NK-92 treated with Interleukin-12 subunit alpha and Interleukin-12 subunit beta, amount 100 ng/mL, for 24 hours (cell line): ENCODE results near the gene PALMD.

Experiments used
- DNase-seq: peaks from one replicate; lab custom pipeline; 2025; lab: John Stamatoyannopoulos, UW

PALMD gene

DNA sequence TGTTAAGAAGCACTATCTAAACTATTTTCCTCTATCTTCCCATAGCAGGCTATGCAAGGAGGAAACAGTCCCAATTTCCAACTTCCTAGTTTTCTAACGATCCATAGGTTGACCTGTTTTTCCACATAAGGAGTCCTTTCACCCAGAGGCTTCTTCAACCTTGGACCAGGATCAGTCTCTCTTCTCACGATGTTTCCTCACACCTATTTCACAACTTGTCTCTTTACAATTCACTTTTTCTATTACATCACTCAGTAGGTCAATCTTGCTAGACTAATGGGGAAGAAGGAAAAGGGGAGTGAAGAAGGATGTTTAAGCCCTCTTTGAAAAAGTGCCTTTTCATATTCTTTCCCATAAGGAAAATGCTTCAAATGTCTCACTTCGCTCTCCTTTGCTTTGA is 15.9 kb downstream of the PALMD start:
- no peak for DNase-seq

DNA sequence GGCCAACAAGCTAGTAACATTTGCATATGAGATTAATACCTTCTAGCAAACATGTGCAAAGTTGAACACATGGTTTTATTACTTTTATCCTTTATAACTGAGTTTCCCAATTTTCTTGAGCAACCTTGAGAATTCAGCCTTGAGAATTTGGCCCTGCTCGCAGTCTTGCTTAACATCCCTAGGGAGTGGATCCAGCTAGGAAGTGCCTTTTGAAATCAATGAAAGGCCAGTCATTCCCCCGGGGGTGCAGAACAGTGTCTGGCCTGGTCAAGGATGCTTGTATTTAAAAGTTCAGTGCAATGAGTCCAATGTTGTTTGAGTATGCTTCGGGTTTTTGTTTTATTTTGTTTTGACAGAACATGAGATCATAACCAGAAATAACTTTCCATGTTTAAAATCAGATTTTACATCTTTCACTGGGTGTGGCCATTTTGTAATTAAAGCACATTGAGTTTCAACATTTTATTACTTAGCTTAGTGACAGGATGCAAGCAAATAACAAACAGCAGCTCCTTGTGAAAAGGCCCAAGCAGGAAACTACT is 16.7 kb downstream of the PALMD start:
- no peak for DNase-seq

DNA sequence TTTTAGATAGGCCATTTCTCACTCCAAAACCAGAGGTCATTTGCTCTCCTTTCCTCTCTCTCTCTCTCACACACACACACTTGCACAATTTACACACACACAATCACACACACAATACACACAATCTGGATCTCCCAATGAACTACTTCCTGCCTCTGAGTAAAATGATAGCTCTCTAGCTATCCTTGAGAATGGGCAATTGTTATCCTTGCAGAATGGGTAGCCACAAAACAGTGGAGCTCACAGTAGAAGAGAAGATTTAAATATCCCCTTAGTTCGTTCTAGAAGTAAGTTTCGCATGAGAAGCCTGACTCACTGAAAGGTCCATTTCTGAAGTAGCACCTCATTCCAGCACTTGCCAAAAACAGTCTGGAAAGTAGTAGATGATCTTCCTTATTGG is 17.6 kb downstream of the PALMD start:
- no peak for DNase-seq

DNA sequence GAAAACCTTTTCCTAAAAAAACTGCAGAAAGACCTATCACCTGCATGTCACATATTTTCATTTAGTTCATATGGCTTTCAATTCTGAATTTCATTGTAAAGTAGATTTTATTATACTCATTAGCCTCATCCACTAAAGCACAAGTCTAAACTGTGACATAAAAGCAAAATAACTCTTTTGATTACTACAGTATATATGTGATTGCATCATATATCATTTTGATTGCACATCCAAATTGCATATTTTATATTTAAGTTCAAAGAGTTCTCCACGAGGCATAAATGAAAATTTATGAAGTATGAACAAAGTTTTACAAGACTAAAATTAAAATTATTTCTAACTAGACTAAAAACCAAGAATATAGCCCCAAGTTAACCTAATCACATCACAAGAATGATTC is 19.3 kb downstream of the PALMD start:
- no peak for DNase-seq

DNA sequence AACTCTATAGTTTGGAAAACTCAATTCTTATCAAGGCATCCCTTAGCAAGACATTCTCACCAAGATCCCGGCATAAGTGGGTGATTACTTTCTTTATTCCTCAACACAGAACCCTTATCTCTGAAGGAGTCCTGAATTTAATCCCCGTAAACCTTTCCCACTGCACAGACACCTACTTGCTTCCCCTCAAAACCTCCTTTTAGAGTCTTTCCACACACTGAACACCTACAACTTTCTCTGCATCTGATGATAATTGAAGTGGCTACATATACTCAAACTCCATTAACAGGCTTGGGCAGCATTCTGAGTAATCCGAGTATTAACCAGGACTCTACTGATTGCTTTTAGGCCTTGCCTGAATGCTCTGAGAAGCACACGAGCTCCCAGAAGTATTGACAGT is 23.5 kb downstream of the PALMD start:
- no peak for DNase-seq

DNA sequence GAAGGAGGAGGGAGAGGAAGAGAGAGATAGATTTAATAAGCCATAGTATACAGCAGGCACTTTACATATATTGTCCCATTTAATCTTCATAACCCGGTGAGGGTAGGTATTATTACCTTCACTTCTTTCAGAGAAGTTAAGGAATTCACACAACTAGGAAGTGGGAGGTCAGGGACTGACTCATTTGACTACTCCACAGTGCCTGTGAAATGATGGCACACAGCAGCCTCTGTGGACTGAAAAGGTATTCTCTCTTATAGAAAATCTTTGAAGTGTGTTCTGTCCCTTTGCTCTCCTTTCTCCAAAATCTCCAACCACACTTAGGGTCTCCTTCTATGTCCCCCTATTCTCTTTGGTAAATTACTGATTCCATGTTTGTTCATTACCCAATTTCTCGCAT is 23.9 kb downstream of the PALMD start:
- DNase-seq = no peak

DNA sequence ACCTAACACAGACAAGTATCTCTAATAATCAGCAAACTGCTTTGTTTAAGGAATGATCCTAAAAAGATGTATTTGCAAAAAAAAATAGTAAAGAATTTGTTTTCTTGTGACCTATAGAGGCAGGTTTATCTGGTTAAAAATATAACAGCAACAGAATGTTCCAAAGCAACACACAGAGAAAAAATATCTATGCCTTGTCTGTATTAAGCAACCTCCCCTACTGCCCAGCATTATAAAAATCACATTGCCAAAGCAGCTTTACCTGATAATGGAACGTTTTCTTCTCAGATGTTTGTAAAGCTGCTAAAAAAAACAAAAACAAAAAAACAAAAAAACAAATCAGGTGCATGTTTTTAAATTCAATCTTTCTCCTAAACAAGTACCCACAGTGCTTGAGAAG is 24.7 kb downstream of the PALMD start:
- no peak for DNase-seq

DNA sequence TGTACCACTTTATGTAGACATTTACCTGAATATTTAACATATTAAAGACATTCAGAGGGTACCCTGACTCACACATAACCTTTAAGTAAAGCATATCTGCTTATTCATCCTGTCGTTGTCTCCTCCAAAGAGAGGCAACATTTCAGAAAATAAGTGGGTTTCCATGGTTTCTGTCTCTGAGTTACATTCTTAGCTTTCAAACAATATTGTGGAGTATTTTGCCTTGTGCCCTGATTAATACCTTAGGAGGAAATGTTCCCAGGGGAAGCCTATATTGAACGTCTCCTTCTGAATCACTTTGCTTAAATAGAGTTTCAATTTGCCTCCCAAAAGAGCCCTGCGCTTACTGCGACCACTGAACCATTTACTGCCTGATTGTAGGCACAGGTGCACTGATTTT is 26.1 kb downstream of the PALMD start:
- no peak for DNase-seq

DNA sequence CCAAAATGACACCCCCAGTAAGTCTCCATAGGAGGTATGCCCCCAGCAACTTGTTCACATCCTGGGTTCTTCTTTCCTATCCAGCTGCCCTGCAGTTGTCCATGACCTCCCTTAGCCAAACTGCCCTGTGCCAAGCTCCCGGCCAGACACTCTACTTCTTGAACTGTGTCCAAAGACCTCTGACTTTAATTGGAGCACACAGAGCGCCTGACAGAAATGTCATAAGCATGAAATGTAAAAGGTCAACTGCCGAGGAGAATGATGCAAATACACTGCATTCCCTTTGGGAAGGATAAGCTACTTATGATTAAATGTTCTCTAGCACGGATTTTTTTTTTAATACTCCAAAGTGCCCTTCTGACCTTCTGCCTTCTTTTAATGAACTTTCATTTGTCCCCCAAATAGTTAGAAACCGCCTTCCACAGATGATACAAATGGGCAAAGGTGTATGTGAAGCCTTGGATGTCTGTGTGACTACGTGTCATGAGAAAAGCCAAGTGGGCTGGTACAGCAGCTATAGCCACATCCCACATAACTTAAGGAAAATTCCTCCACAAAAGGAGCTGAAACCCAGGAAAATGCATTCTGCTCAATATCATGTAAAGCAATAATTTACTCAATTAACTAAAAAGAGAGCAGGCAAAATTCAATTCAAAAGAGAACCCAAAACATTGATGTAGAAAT is 26.8 kb downstream of the PALMD start:
- no peak for DNase-seq

DNA sequence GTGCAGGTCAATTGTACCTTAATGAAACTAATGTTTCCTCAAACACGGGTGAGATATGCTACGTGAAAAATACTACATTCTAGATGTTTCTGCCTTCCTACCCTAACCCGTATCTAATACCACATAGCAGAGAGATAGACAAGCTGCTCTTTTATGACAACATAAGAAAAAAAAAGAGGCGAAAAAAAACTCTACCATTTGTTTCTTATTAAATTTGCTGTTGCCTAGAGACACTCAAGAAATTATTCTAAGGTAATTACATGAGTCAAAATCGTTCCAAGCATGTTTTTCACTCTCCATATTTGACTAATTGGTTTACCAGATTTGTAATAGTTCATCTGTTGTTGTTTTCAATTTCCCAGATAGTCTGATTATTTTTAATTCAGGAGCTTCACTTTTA is 27.4 kb downstream of the PALMD start:
- no peak for DNase-seq

DNA sequence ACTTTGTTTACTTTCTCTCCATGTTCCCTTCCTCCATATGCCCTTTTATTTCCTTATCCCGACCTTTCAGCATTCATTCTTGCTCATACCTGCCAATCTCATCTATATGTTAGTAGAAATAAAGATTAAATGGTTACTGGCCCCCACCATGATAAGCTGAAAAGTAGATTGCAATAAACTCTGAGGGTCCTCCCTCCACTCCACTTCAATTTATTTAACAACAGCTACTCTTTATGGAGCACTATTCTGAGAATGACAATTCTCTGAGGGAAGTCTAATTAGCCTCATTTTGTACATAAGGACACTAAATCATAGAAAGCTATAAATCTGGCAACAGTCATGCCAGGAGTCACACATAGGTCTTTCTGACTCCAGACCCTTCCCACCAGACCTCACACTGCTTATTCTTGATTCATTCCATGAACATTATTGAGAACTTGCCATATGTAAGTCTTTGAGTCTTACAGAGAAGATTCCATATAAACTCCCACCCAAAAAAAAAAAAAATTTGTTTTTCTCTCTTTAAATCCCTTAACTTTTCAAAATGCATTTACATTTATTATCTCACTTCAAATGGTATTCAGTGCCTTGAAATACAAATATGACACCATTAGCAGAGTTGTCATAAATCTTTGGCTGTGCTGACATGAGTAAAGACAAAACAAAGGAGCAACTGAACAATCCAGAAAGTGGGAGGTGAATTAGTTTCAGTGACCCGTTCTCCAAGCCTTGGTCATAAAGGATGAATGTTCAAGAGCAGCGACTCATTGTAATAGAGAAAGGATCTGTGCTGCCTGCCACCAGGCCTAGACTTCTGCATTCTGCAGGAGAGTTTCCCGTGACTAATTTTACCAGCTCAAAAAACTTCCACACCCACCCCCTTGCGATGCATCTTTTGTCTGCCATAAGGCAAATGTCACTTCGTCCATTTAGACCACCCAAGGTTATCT is 28.5 kb downstream of the PALMD start:
- no peak for DNase-seq

DNA sequence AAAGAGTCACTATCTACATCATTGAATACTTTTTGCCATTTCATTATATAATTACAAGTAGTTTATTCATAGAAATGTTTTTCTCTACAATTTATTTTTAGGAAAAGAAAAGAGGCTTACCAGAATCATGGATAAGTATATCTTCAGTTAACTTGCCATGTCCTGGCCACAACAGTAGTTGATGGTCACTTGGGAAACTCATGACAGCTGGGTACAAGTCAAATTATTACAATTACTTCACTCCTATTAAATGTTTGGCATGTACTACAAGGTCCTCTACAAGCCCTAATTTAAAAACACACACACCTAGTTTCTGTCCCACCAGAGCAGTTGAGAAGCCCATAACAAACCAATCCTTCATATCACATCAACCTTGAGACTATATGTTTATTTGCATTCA is 29.4 kb downstream of the PALMD start:
- no peak for DNase-seq

DNA sequence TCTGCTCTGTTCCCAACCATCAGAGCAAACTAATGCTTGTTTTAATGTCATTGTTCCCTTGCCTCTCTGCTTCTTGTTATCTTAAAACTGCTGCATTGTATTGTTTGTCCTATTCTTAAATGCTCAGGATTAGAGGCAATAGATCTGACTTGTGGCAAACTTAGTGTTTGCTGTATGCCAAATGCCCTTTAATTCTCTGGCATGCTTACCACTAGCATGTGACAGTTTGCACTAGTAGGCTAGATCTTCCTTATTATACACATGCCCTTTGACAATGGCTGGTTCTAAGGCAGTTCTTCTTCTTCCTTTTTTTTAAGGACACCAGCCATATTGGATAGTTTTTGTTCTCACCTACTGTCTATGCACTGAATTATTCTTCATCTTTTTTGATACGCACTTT is 30.1 kb downstream of the PALMD start:
- DNase-seq = no peak

DNA sequence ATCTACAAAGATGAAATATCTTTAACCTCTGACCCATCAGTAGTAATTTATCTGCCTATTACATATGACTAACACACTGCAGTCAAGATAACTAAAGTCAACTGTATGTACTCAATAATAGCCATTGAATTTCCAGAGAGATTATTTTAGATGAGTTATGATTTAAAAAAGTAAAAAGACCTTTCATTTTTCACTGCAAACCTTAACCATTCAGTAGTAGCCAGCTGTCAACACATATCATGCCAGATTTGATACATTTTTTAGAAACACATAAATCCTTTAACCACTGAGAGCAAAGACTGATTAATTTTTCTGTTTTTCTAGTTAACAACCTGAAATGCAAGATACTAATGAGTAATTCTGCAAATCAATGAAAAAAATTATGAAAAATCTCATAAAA is 31.0 kb downstream of the PALMD start:
- DNase-seq = no peak

DNA sequence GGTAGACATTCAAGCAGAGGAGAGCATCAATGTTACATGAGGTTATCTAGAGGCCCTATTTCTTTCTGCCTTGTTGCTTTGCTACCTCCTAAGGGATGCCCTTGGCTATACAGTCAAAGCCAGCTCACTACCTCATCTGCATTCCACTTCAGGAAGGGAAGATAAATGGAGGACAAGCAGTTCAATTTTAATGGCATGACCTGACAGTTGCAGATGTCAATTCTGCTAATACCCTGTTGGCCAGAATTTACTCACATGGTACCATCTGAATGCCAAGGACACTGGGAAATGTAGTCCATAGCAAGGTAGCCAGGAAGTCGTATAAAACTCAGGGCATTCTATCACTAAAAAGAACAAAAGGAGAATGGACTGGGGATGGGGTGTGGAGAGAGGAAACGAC is 31.5 kb downstream of the PALMD start:
- DNase-seq = no peak

DNA sequence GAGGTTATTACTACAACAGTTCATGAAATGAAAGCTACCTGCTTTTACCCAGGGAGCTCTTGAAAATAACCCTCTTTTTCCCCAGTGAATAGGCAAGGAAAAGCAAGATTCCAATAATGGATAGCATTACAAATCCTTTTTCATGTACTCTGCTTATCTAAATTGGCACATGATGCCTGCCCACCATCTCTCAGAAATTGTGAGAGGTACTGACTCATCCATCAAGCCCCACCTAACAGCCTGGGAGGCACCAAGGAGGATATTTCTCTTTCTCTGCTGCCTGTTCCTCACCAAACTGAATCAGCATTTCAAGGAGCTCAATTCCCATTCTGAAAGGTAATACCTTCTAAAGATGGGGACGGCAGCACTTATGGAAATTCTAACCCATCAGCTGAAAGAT is 34.4 kb downstream of the PALMD start:
- DNase-seq = no peak

DNA sequence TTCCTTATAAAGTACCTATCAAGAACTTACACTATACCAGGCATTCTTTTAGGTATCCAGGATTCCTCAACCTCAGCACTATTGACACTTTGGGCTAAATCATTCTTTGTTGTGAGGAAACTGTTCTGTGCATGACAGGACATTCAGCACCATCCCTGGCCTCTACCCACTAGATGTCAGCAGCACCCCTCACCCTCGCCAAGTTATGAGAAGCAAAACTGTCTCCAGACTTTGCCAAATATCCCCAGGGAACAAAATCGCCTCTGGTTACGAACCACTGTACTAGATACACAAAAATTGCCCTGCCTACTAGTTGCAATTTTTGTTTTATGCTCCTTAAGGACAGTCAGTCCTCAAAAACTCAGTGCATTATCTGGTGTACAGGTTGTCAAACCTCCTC is 35.7 kb downstream of the PALMD start:
- no peak for DNase-seq

DNA sequence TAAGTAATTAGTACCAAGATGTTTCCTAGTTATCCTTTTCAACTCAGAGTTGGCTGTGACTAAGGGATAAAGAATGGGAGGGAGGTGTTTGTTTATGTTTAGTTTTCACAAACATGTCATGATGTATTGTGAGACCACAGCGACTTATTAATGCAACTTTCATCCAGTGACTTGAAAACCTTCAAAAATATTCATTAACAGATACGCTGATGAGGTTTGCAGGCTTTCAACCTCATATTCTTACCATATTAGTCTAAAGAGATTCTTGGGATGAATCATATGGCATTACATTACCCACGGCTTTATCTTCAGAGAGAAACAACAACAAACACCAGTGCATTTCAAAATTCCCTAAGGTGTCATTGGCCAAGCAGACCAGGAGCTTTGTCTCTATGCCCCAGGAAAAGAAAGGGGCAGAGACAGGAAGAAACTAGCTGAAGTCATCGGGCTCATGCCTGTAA is 36.4 kb downstream of the PALMD start:
- DNase-seq = no peak

DNA sequence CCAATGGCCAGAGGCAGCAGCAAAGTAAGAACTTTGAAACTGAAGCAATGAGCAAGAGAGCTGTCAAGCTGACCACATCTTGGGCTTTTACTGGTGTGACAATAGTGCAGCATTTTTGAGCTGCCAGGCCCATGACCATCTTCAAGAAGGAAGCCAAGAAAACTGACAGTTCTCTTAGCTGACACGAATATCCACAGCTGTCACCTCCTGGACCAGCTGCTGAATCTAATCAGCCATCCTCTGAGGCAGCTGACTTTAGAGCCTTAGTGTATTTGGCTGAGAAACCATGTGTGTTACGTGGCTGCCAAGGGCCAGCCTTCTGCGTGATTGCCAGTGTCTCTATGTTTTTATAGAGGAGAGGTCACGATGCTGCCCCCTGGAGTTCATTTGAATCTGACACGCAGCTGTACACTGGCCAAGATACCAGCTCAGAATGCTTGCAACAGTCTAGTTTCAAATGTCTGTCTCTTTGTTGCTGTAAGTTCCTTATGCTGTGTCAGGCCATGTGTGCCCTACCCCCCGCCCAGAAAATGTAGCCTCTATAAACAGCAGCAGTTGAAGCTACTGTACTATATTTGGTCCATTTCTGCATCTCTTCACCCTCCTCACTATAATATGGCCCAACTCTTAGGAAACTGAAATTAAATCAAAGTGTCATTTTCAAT is 39.7 kb downstream of the PALMD start:
- peak; percentile 5 for DNase-seq

DNA sequence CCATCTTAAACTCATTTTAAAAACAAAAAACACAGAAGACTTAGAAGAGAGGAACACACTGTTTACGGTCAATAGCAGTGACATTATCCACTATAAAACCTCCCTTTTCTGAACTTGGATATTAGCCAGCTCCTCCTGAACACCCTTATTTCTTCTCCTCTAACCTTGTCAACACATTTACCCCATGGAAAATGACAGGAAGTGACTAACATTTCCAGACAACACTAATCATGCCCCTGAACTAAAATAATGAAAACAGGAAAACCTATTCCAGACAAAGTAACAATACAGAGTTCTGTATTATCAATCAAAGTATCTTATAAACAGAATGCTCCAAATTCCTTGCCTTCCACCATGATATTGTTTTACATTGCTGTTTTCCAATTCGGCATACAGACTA is 45.3 kb downstream of the PALMD start:
- no peak for DNase-seq

DNA sequence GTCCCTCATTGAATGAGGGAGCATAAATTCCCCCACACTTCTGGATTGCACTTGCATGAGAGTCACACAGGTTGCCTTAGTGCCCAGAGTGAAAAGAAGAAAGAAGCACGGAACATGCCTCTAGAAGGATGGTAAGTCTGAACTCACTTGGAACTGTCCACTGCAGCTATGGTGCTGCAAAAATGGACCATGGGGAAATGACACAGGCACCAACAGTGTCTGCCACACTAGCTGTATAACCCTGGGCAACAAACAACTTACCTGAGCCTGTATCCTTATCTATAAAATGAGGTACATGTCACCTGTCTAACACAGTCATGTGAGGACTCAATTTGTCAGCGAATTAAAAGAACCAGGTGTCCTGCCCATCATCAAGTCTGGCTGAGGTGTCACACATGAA is 50.7 kb downstream of the PALMD start:
- DNase-seq = no peak

DNA sequence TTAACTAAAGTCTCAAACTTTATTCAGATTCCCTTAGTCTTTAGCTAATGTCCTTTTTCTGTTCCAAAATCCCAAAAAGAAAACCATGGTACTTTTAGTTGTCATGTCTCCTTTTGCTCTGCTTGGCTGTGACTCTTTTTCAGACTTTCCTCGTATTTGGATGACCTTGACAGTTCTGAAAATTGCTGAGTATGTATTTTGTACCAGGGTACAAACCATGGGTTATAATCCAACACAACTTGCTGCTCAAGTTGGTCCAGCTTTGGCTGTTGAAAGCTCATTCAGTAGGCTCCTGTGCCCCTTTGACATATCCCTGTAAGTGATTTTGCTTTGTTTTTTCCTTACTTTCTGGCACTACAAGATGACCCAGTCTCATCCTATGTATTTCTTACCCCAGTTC is 51.7 kb downstream of the PALMD start:
- no peak for DNase-seq

DNA sequence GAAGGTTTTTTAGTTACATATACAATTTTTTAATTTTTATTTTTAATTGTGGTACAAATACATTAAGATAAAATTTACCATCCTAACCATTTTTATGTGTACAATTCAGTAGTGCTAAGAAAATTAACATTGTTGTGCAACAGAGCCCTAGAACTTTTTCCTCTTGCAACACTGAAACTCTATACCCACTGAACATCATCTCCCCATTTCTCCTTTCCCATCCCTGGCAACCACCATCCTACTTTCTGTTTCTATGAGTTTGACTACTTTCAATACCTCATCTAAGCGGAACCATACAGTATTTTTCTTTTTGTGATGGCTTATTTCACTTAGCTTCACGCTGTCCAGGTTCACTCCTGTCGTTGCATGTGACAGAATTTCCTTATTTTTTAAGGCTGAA is 54.1 kb downstream of the PALMD start:
- no peak for DNase-seq
